Stimulated activated CD8-positive, alpha-beta memory T cell treated with anti-CD3 and anti-CD28 coated beads, Interleukin-12 subunit alpha, Interleukin-12 subunit beta, amount 100 ng/mL, for 1 hour (primary cell): Measurements from ENCODE around the gene THSD4.
"Not testable (repeated sequence)": the region's sequence is repeated elsewhere in the genome, so short reads cannot be mapped to it uniquely, and the experiment has no call there.

Experiments
- DNase-seq: peaks from one replicate; pipeline ENCODE4 v3.0.0-alpha.2; 2020; ENCODE audit warnings: low read depth

THSD4 gene

DNA sequence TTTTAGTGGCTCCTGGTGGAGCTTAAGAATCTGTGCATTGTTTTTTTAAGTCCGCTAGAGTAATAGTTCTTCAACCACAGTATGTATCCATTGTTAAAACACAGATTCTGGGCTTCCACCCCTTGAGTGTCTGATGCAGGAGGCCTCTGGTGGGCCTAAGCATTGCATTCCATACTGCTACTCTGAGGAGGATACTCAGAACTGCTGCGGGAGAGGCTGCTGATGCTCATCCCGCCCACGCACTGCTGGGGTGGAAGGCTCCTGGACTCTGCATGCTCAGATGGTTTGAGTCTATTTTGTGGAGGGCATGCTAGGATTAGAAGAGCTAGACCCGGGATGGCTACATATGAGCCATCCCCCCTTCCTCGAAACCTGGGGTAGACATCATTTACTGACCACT is 74.4 kb downstream of the THSD4 start:
- no peak for DNase-seq

- no peak for DNase-seq
Observed at GRCh38 chr15:71191296-71191695, 76.0 kb downstream of the THSD4 start.

- DNase-seq: no peak
Observed at GRCh38 chr15:71192816-71193215, 77.5 kb downstream of the THSD4 start.

GRCh38 chr15:71194286-71194685 is 79.0 kb downstream of the THSD4 start:
- no peak for DNase-seq

DNA sequence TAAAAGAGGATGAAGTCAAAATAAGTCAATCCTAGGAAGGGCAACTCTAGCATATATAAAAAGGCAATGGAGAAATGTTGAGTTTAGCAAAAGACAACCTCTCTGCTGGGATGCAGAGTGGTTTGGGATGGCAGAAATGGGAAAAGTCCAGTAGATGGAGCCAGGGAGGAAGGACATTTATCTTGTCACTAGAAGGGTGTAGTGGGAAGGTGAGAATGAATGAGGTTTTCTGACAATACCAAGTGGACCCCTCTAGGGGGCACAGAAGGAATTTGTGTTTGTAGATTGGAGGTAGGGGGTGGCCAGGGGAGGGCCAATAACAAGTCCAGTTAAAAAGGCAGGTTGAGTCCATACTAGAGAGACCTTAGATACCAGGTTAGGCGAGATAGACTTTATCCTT is 80.0 kb downstream of the THSD4 start:
- no peak for DNase-seq

GRCh38 chr15:71197620-71198019 is 82.3 kb downstream of the THSD4 start:
- DNase-seq: no peak

- DNase-seq: no peak
Observed at GRCh38 chr15:71198846-71199245, 83.6 kb downstream of the THSD4 start.

- no peak for DNase-seq
Observed at GRCh38 chr15:71199384-71200351, 84.4 kb downstream of the THSD4 start.

- no peak for DNase-seq
Observed at GRCh38 chr15:71201477-71201876, 86.2 kb downstream of the THSD4 start.

DNA sequence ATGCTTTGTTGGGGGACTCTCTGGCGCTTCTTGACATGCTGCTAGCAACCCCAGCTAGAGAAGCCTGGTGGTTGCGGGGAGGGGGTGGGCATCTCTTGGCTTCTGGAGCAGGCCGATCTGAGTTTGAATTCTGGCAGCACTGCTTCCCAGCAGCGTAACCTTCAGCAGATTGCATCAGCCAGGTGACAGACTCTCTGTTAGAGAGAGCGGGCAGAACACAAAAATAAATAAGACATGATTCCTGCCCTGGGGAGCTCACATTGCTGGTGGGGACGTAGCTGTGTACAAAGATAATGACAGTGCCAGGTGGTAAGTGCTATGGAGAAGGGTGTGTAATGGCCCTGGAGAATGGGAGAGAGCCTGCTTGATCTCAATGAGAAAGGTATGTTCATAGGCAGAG is 87.4 kb downstream of the THSD4 start:
- no peak for DNase-seq

GRCh38 chr15:71203586-71204474 is 88.6 kb downstream of the THSD4 start:
- no peak for DNase-seq

DNA sequence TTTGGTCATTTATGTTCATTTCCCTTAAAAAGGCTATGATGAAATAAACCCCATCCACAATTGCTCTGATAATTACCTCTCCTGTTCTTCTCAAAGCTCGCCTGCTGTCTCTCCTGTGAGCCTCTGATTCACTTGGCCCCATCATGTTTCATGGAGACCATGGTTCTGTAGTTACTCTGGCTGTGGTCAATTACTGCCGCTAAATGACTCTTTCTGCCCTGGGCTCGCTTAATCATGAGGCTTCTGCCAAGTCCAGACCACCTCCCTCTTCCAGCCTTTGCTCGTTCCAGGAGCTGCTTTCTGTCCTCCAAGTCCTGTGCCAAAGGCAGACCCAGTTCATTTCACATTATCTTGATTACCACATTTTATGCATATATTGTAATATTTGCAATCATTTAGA is 91.9 kb downstream of the THSD4 start:
- no peak for DNase-seq

GRCh38 chr15:71212146-71212545 is 96.9 kb downstream of the THSD4 start:
- DNase-seq: no peak

GRCh38 chr15:71213943-71214342 is 98.7 kb downstream of the THSD4 start:
- not testable (repeated sequence) for DNase-seq

DNA sequence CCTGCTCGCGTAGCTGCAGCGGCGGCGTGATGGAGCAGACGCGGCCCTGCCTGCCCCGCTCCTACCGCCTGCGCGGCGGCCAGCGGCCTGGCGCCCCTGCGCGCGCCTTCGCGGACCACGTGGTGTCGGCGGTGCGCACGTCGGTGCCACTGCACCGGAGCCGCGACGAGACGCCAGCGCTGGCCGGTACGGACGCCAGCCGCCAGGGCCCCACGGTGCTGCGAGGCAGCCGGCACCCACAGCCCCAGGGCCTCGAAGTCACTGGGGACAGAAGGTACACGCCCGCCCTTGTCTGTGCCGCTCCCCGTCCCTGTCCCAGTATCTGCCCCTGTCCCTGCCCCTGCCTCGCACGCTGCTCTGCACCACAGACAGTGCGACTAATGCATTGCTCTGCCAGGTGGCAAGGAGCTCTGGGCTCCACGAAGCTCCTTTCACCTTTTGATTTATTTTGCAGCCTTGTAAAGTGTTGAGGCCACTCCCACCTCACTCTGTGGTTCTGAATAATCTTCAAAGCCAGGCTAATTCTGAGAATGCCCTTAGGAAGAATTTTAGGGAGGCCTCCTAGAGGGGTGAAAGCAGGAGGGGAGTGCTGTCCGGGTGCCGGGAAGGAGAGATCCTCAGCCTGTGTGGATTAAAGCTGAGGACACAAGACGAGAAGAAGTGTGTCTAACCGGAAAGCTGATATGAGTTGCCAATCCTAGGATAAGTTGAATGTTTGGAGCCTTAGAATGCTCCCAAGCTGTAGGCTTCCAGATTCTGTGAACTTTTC is 100.0 kb downstream of the THSD4 start:
- DNase-seq: no peak

DNA sequence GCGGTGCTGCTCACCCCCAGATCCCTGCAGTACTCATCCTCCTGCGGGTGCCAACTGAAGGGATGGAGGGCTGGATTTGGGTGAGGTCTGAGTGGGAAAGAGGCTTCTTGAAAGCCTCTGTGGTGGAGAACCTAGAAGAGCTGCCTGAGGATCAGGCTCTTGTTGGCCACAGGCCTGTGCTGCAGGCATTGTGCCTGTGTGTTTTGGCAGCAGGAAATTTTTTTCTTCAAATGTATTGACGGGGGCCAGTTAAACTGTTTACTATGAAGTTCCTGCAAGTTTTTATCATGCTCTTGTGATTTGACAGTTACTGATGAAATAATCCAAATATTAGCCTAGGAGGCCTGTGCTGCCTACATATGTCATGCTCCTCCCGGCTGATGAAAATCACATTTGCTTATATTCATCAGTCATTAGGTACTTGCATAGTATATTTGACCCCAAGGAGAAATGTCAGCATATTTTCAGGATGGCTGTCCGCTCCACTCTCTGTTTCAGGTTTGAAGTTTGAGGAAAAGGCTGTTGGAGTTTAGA is 103.1 kb downstream of the THSD4 start:
- DNase-seq: no peak

DNA sequence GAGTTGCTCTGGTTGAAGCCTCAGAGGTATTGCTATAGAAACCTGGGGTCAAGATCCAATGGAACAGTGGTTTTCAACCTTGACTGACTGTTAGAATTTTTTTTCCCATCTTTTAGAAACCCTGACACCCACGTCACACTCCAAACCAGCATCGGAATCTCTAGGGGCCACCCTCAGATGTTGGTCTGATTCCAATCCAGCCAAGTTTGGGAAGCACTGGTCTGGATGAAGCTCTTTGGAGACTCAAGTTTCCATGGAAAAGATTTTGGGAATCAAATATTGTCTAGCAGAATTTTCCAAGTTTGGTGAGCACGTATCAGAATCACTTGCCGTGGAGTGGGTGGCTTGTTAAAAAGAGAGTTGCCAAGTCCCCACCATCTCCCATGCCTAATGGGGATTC is 103.8 kb downstream of the THSD4 start:
- no peak for DNase-seq

- no peak for DNase-seq
Observed at GRCh38 chr15:71219645-71220044, 104.4 kb downstream of the THSD4 start.

- DNase-seq: no peak
Observed at GRCh38 chr15:71220828-71221227, 105.6 kb downstream of the THSD4 start.

DNA sequence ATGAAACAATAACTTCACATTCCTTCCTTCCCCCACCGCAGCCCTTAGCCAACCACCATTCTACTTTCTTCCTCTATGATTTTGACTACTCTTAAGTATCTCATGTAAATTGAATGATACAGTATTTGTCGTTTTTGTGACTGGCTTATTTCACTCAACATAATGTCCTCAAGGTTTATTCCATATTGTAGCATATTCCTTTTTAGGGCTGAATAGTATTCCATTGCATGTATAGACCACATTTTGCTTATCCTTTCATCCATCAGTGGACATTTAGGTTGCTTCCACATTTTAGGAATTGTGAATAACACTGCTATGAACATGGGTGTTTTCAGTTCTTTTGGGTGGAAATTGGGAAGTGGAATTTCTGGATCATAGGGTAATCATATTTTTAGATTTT is 106.1 kb downstream of the THSD4 start:
- no peak for DNase-seq

DNA sequence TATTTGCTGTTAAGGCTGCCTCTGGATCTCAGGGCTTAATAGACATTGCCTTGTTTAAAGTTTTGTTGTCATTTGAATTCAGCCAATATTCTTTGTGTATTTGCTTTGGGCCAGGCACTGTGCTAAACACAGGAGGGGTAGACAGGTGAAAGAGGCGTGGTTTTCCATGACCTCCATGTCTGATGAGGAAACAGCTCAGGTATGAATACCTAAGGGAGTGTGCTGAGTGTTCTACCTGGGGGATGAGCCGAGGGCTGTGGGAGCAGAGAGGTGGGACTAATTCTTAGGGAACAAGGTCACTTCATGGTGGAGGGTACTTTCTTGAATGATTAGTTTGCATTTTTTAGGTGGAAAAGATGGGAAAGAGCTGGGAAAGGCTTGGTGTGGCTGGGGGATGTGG is 108.2 kb downstream of the THSD4 start:
- no peak for DNase-seq

DNA sequence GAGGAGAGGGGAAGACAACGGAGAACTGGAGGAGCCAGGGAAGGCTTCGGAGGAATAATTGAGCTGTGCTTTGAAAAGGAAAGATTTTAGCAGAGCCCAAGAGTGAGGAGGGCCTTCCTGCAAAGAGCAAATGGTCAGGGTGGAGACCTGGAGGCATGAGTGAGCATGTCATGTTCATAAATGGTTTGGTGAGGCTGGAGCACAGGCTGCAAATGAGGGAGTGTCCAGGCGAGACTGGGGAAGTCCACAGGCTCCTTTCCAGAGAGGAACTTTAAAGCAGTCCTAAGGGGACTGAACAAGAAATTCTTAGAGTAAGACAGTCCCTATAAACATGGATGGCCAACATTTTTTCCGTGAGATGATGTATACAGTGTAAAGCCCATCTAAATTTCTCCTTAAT is 108.8 kb downstream of the THSD4 start:
- DNase-seq: no peak
